Keratinocyte (primary cell): ENCODE results near the gene XG. TPM values are rescaled to one million over a fixed set of nuclear protein-coding genes. Genes with fewer than 3 reads are reported as not detected.
"Not testable (repeated sequence)": the region's sequence is repeated elsewhere in the genome, so short reads cannot be mapped to it uniquely, and the experiment has no call there.

Source experiments
- DNase-seq: peaks from one replicate; pipeline ENCODE4 v3.0.0-alpha.2; 2011; ENCODE audit warnings: low read depth, missing footprints, low spot score
- FAIRE-seq: peaks from 2 replicates; lab custom pipeline; 2011; peaks lifted over from hg19 to GRCh38; lab: Jason Lieb, UNC
- H2AFZ ChIP-seq: 2 replicates; pipeline ENCODE4 v1.6.0; 2012; ENCODE audit warnings: low read length, control low read depth, inconsistent platforms; ENCODE audit not compliant: control insufficient read depth
- H3K27ac ChIP-seq: 2 replicates; pipeline ENCODE4 v1.5.1; 2011; ENCODE audit warnings: low read length; ENCODE audit not compliant: control insufficient read depth, insufficient read depth
- H3K27me3 ChIP-seq: 3 replicates; pipeline ENCODE4 v1.6.0; 2011; ENCODE audit warnings: low read length; ENCODE audit not compliant: control insufficient read depth, insufficient read depth; ENCODE audit errors: extremely low read depth
- H3K36me3 ChIP-seq, 2 experiments: 2 replicates in 1 of 2; 3 replicates in 1 of 2; pipeline ENCODE4 v1.5.1; 2011; ENCODE audit warnings: low read length in 2 of 2, mild to moderate bottlenecking in 1 of 2; ENCODE audit not compliant: control insufficient read depth in 2 of 2, insufficient read depth in 2 of 2; ENCODE audit errors: extremely low read depth in 1 of 2
- H3K4me1 ChIP-seq: 3 replicates; pipeline ENCODE4 v1.5.1; 2011; ENCODE audit warnings: low read length; ENCODE audit not compliant: control insufficient read depth, insufficient read depth; ENCODE audit errors: extremely low read depth
- H3K4me2 ChIP-seq: 3 replicates; pipeline ENCODE4 v1.6.0; 2011; ENCODE audit warnings: low read depth, low read length; ENCODE audit not compliant: control insufficient read depth, insufficient read depth; ENCODE audit errors: extremely low read depth
- H3K4me3 ChIP-seq, 3 experiments: fragments of 200-600 bp in 1 of 3; sonication (generic) in 1 of 3; 2 replicates in 2 of 3; 3 replicates in 1 of 3; pipeline ENCODE4 v1.5.1; 2011 to 2016; ENCODE audit warnings: low read length in 3 of 3, mild to moderate bottlenecking in 3 of 3, control low read depth in 2 of 3, inconsistent platforms in 1 of 3, low read depth in 1 of 3, mixed read lengths in 1 of 3, mixed run types in 1 of 3, moderate library complexity in 1 of 3; ENCODE audit not compliant: control insufficient read depth in 2 of 3, insufficient read depth in 2 of 3; ENCODE audit errors: extremely low read depth in 1 of 3
- H3K79me2 ChIP-seq: 2 replicates; pipeline ENCODE4 v1.6.0; 2012; ENCODE audit warnings: low read length; ENCODE audit not compliant: control insufficient read depth, insufficient read depth
- H3K9ac ChIP-seq: 3 replicates; pipeline ENCODE4 v1.6.0; 2011; ENCODE audit warnings: low read length; ENCODE audit not compliant: control insufficient read depth, insufficient read depth; ENCODE audit errors: extremely low read depth
- H3K9me1 ChIP-seq: 3 replicates; pipeline ENCODE4 v1.6.0; 2011; ENCODE audit warnings: low read length; ENCODE audit not compliant: control insufficient read depth, insufficient read depth; ENCODE audit errors: extremely low read depth
- H3K9me3 ChIP-seq: 2 replicates; pipeline ENCODE4 v1.5.1; 2012; ENCODE audit warnings: low read depth, low read length; ENCODE audit not compliant: control insufficient read depth
- H4K20me1 ChIP-seq: 3 replicates; pipeline ENCODE4 v1.6.0; 2011; ENCODE audit warnings: low read length; ENCODE audit not compliant: control insufficient read depth, insufficient read depth; ENCODE audit errors: extremely low read depth
- EZH2 ChIP-seq: IDR thresholded peaks from one replicate; pipeline ENCODE4 v1.6.1; 2012; ENCODE audit warnings: inconsistent platforms, mild to moderate bottlenecking, low read length, moderate library complexity
- dilution Hi-C: fragments of 300-500 bp; cut with MboI; formaldehyde crosslinking; loops from one replicate; pipeline ENCODE4 v1.7.0; 2020; ENCODE audit warnings: low sequenced_read_pairs; ENCODE audit not compliant: extremely low pct_ligation_motif_present
- polyA minus RNA-seq, 3 experiments: library from RNA; depleted of rRNA, polyadenylated mRNA; stranded (reverse); fragments of >200 nt; gene quantifications; 1 replicate in 1 of 3; 2 replicates in 1 of 3; 3 replicates in 1 of 3; pipeline ENCODE4 v1.2.3, GENCODE V29; 2011
- polyA plus RNA-seq, 5 experiments: library from polyadenylated mRNA; depleted of rRNA in 3 of 5; stranded (reverse) in 3 of 5; stranded (forward) in 1 of 5; unstranded in 1 of 5; fragments of >200 nt; gene quantifications; 1 replicate in 1 of 5; 2 replicates in 3 of 5; 3 replicates in 1 of 5; pipeline versions ENCODE4 v1.2.1 to v1.2.3, GENCODE V29; 2011 to 2012; ENCODE audit warnings: missing spikeins in 2 of 5, low read depth in 1 of 5, low replicate concordance in 1 of 5
- TF ChIP-seq, protein P1 (sequence below), 3 experiments: IDR thresholded peaks in 1 of 3; conservative IDR thresholded peaks in 1 of 3; optimal IDR thresholded peaks in 1 of 3; 2 replicates in 2 of 3; 3 replicates in 1 of 3; pipeline versions ENCODE3 to v1.5.1; 2011; ENCODE audit warnings: low read length in 3 of 3, mild to moderate bottlenecking in 3 of 3, moderate library complexity in 2 of 3, control low read depth in 1 of 3, inconsistent platforms in 1 of 3; ENCODE audit not compliant: insufficient read depth in 2 of 3; ENCODE audit errors: extremely low read depth in 1 of 3

Gene XG
- polyA plus RNA-seq = 56.5 to 74.4 TPM (median 70.9 TPM) in 3 replicates
- 17.7 TPM for polyA plus RNA-seq (2011; ENCODE audit: low read depth)
- 54.9 and 70.1 TPM in 2 replicates for polyA plus RNA-seq (2011; cell fraction: cytosol; rRNA removed)
- 87.6 and 94.9 TPM in 2 replicates for polyA plus RNA-seq (2011; cell fraction: nucleus; rRNA removed)
- 46.5 and 57.1 TPM in 2 replicates for polyA plus RNA-seq (2012; ENCODE audit: low replicate concordance)
- polyA minus RNA-seq = 20.9 to 40.6 TPM (median 37.7 TPM) in 3 replicates
- polyA minus RNA-seq (2011; cell fraction: cytosol; rRNA and poly(A)+ RNA removed) = 48.2 TPM
- polyA minus RNA-seq (2011; cell fraction: nucleus; rRNA and poly(A)+ RNA removed) = 44.5 and 64.5 TPM in 2 replicates

DNA sequence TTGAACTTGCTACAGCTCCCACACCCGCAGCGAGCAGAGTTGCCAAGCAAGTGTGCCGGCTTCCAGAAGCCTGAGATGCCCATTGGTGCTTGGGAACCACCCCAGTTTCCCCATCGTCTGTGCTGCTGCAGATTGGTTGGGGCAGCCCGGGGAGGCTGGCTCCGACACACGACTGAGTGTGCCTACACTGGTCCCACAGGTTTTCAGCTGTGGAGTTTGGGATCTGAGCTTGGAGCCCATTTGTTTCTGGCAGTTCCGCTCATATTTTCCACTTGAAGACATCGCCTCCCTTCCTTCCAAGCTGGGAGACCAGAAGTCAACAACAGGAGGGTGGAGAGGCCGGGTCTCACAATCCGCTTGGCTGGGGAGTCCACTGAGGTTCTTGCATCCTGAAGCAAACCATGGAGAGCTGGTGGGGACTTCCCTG is at the start of gene XG:
TSS of gene XG (plus strand) at position 167 of the 427 bp plus-strand sequence. CDS start at position 402, 235 bp downstream.
- peak; percentile 100 for FAIRE-seq
- H3K36me3 ChIP-seq, H4K20me1 ChIP-seq, H3K9me1 ChIP-seq, H3K27me3 ChIP-seq, dilution Hi-C loops, H3K9me3 ChIP-seq, DNase-seq: not testable (repeated sequence)
- peak within 1 kb of the TSS; percentile 71 for H3K4me2 ChIP-seq
- H3K4me3 ChIP-seq = peak within 1 kb of the TSS; percentile 50 to 72 (median 65)
- peaks cover 22% of the 10 kb centered on the region for H3K4me1 ChIP-seq
- peak within 1 kb of the TSS; percentile 77 for H3K9ac ChIP-seq
- peak within 1 kb of the TSS; percentile 13 for H2AFZ ChIP-seq
- peak within 1 kb of the TSS; percentile 79 for H3K27ac ChIP-seq
- peaks cover 21% of the 10 kb centered on the region for H3K79me2 ChIP-seq

GRCh38 chrX:2703991-2704369 is 47.9 kb upstream of the XG start:
- TF ChIP-seq EZH2 = no peak
- TF ChIP-seq, protein P1, sequence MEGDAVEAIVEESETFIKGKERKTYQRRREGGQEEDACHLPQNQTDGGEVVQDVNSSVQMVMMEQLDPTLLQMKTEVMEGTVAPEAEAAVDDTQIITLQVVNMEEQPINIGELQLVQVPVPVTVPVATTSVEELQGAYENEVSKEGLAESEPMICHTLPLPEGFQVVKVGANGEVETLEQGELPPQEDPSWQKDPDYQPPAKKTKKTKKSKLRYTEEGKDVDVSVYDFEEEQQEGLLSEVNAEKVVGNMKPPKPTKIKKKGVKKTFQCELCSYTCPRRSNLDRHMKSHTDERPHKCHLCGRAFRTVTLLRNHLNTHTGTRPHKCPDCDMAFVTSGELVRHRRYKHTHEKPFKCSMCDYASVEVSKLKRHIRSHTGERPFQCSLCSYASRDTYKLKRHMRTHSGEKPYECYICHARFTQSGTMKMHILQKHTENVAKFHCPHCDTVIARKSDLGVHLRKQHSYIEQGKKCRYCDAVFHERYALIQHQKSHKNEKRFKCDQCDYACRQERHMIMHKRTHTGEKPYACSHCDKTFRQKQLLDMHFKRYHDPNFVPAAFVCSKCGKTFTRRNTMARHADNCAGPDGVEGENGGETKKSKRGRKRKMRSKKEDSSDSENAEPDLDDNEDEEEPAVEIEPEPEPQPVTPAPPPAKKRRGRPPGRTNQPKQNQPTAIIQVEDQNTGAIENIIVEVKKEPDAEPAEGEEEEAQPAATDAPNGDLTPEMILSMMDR (optimal IDR thresholded peaks at IDR 0.05 in 1 of 3, IDR thresholded peaks at IDR 0.05 in 1 of 3, conservative IDR thresholded peaks at IDR 0.05 in 1 of 3; ENCODE audit: extremely low read depth in 1 of 3, insufficient read depth in 2 of 3, low read length in 3 of 3) = peak in 2 of 3 experiments; percentile 67 to 86
- Histone ChIP-seq H4K20me1 (no peaks in the 10 kb centered on the region), H3K9me1 (no peaks in the 10 kb centered on the region), H3K9me3 (no peaks in the 10 kb centered on the region), H3K27me3 (no peaks in the 10 kb centered on the region), H3K36me3 (peaks cover 2 to 3% of the 10 kb centered on the region in 2 experiments), H2AFZ (no peak overlapping the region), H3K4me1 (peaks cover 56% of the 10 kb centered on the region), H3K9ac (peak overlapping the region; percentile 78), H3K79me2 (peaks cover 91% of the 10 kb centered on the region), H3K4me2 (peak overlapping the region; percentile 61), H3K4me3 (peak overlapping the region in 1 of 3 experiments; percentile 19), H3K27ac (peak overlapping the region; percentile 80)
- no peak for DNase-seq
- dilution Hi-C loops = no loop called here
- peak; percentile 17 for FAIRE-seq
